Liver (tissue), 3 donors: Measurements from ENCODE around the gene SRRM3.
"Not testable (repeated sequence)": the region's sequence is repeated elsewhere in the genome, so short reads cannot be mapped to it uniquely, and the experiment has no call there.

ENCODE experiments used
- ATF3 ChIP-seq: IDR thresholded peaks from 2 replicates; pipeline ENCODE4 v1.6.1; 2016; ENCODE audit warnings: antibody characterized with exemption
- CTCF ChIP-seq: fragments of 150-350 bp; IDR thresholded peaks from 2 replicates; pipeline ENCODE4 v1.5.1; 2017; ENCODE audit warnings: improper control_type of control experiment, low read depth, low read length; ENCODE audit not compliant: missing input control
- FOXA2 ChIP-seq: IDR thresholded peaks from 2 replicates; pipeline ENCODE4 v1.6.1; 2016; ENCODE audit warnings: antibody characterized with exemption
- HNF4A ChIP-seq, 2 donors: conservative IDR thresholded peaks; 2 replicates each; pipeline ENCODE4 v1.6.1; 2016; ENCODE audit warnings: antibody characterized with exemption in 2 of 2, mild to moderate bottlenecking in 2 of 2
- MAX ChIP-seq: IDR thresholded peaks from 2 replicates; pipeline ENCODE4 v1.6.1; 2016; ENCODE audit warnings: antibody characterized with exemption
- REST ChIP-seq: IDR thresholded peaks from 2 replicates; pipeline ENCODE4 v1.6.1; 2016; ENCODE audit warnings: antibody characterized with exemption, mild to moderate bottlenecking
- SP1 ChIP-seq: IDR thresholded peaks from 2 replicates; pipeline ENCODE4 v1.6.1; 2018; ENCODE audit warnings: antibody characterized with exemption, mild to moderate bottlenecking
- TAF1 ChIP-seq: conservative IDR thresholded peaks from 2 replicates; pipeline ENCODE4 v1.6.1; 2016; ENCODE audit warnings: antibody characterized with exemption, mild to moderate bottlenecking
- YY1 ChIP-seq: IDR thresholded peaks from 2 replicates; pipeline ENCODE4 v1.6.1; 2016; ENCODE audit warnings: antibody characterized with exemption, mild to moderate bottlenecking
- donor health status: healthy.
- donor health status: healthy.

GRCh38 chr7:76242517-76243063 lies 40.9 kb downstream of the SRRM3 start:
- not testable (repeated sequence) for TF ChIP-seq REST; CTCF; SP1; FOXA2; MAX; HNF4A (conservative IDR thresholded peaks at IDR 0.05); TAF1; YY1; ATF3
